DMS153 treated with DMSO at 0.1 percent for 48 hours (cell line): Measurements from ENCODE around the gene CAPN15.

ENCODE experiments used
- DNase-seq: peaks from one replicate; lab custom pipeline; 2025; ENCODE audit not compliant: unreplicated experiment; lab: John Stamatoyannopoulos, UW

The CAPN15 gene

GRCh38 chr16:575354-576196 is 48.1 kb downstream of the CAPN15 start:
- no peak for DNase-seq

- no peak for DNase-seq
These were observed 48.8 kb downstream of the CAPN15 start for GRCh38 chr16:576197-576822.

- no peak for DNase-seq
These were observed 49.3 kb downstream of the CAPN15 start for GRCh38 chr16:576823-577201.

GRCh38 chr16:577796-578195 is 50.3 kb downstream of the CAPN15 start:
- DNase-seq, result no peak

- no peak for DNase-seq
These were observed 50.8 kb downstream of the CAPN15 start for GRCh38 chr16:578232-578869.

- DNase-seq, result no peak
These were observed 51.4 kb downstream of the CAPN15 start for GRCh38 chr16:578870-579405.

GRCh38 chr16:580141-580945 is 52.8 kb downstream of the CAPN15 start:
- DNase-seq, result no peak

- DNase-seq, result no peak
These were observed 53.5 kb downstream of the CAPN15 start for GRCh38 chr16:580946-581498.

GRCh38 chr16:582218-582613 is 54.7 kb downstream of the CAPN15 start:
- no peak for DNase-seq

- no peak for DNase-seq
These were observed 55.3 kb downstream of the CAPN15 start for GRCh38 chr16:582614-583331.

- peak; percentile 39 for DNase-seq
These were observed 55.9 kb downstream of the CAPN15 start for GRCh38 chr16:583470-583814.

GRCh38 chr16:583815-584591 is 56.5 kb downstream of the CAPN15 start:
- DNase-seq, result peak; percentile 39

GRCh38 chr16:585351-585750 is 57.8 kb downstream of the CAPN15 start:
- DNase-seq, result peak; percentile 5

GRCh38 chr16:586047-586644 is 58.6 kb downstream of the CAPN15 start:
- no peak for DNase-seq

- DNase-seq, result no peak
These were observed 59.4 kb downstream of the CAPN15 start for GRCh38 chr16:586645-587590.

GRCh38 chr16:588639-588888 is 61.1 kb downstream of the CAPN15 start:
- DNase-seq, result no peak

- peak; percentile 73 for DNase-seq
These were observed 61.6 kb downstream of the CAPN15 start for GRCh38 chr16:588889-589657.
